ENCODE data around the gene MAL.
"Not testable (repeated sequence)": the region's sequence is repeated elsewhere in the genome, so short reads cannot be mapped to it uniquely, and the experiment has no call there.

MAL gene

DNA sequence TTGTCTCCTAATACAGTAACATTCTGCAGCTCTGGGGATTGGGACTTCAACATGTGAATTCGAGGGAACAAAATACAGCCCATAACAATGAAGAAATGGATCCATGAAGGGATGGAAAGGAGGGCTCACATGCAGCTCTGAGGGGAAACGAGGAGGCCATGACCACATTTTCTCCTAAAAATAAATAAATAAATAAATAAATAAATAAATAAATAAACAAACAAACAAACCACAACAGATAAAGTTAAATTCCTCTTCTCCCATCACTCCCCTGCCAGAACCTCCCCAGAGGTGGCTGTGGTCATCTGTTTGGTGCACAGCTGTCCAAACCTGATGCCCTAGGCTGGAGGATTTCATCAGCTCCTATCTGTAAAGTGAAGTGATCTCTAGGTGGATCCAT lies 42.7 kb downstream of the MAL start:
- no peak for DNase-seq

DNA sequence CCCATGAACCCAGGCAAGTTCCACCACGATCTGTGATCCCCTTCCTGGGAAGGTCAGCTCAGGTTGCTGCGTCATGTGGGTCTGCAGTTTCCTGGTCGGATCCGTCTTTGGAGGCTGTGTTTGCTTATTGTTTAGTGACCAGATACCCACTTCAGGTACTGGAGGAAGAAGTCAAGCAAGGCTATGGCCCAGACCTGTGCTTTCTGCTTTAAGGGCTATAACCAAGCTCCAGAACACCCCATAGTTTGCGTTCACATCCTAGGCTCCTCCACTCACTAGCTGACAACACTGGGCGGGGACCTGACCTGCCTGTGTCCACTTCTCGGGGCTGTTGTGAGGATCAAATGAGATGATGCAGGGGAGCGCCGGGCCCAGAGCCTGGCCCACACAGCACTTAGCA lies 44.0 kb downstream of the MAL start:
- DNase-seq: no peak

DNA sequence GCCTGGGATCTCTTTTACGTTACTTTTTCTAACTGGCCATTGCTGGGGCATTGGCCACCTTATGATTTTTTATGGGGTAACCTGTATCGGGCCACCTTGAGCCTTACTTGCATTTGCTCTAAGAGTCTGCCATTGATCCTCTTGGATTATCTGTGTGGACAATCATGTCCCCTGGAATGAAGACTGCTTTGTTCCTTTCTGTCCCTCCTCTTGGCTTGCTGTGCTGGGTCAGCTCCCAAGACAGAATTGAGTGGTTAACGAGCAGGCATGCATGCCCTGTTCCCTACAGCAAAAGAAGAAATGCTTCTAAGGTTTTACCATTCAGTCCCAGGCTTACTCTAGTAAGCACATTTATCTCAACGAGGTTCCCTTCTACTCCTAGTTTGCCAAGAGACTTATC lies 46.3 kb downstream of the MAL start:
- no peak for DNase-seq

DNA sequence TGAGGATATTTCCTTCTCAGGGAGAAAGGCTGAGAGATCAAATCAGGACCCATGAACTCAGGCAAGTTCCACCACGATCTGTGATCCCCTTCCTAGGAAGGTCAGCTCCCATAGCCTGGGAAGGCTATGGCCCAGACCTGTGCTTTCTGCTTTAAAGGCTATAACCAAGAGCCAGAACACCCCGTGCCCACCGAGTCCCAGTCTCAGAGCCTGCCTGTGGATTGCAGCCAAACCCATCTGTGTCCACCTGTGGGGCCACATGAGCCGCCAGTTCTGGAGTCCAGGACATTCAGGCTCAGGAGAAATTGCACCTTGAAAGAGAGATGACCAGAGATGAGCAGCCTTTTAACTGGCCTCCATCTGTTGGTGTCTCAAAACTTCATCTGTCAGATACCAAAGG lies 46.9 kb downstream of the MAL start:
- no peak for DNase-seq

DNA sequence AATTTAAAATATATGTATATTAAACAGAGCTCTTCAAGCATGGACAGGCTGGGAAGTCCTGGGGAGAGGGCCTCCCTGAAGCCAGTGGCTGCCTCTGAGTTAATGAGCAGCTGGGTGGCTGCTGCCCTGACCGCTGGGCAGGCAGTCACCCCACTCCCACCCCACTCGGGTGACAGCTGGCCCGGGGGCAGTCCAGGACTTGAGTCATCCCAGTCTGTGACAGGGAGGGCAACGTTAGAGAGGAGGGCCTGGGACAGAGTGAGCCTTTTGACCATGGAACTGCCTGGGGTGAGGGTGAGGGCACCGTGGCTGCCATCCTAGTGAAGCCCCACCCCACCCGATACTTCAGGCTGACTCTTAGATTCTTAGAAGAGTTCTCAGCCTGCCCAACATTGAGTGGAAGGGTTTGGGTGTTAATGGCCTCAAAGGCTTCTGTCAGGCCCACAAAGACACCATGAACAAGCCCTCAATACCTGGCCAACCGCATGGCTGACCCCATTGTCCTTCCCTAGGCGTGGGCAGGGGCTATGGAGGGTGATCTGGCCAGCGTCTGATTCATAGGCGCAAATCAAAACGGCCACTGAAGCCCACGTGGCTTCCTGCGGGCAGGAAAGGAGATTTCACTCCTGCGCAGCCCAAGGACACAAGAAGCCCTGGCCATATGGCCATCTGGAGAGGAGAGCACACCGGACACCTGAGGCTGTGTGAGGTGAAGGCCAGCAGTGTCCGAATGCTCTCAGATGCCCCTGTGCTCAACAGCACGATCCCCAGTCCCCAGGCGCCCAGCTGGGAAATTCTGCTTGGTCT lies 48.6 kb downstream of the MAL start:
- DNase-seq: no peak

DNA sequence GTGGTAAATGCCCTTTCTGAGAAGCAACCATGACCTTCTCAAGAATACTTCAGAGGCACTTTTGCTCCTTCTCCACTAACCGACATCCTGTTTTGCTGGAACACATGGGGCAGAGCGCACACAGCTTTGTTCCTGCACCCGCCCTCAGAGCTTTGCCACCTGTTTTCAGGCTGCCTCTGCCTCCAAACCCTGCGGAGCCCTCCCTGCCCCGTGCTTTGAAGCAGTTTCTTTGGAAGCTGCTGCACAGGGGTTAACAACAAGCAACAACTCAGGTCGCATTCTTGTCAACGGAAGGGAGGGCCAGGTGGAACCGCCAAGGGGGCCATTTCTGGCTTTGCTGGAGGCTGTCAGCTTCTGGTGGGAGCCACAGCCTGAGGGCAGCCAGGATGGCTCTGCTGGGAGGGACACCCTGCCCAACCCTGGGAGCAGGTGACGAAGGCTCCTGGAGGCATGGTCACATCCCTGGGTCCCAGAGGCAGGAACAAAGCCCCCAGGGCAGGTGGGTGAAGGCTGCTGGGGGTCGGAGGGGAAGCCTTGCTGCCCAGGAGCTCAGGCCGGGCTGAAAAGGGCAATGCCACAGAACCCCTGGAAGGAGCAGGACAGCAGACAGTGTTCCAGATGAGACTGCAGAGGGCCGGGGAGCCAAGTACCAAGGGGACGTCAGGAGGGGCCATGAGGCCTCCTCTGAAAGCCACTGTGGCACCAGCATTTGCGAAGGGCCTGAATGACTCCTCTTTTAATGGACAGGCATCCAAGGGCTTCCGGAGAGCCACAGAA lies 49.3 kb downstream of the MAL start:
- no peak for DNase-seq

DNA sequence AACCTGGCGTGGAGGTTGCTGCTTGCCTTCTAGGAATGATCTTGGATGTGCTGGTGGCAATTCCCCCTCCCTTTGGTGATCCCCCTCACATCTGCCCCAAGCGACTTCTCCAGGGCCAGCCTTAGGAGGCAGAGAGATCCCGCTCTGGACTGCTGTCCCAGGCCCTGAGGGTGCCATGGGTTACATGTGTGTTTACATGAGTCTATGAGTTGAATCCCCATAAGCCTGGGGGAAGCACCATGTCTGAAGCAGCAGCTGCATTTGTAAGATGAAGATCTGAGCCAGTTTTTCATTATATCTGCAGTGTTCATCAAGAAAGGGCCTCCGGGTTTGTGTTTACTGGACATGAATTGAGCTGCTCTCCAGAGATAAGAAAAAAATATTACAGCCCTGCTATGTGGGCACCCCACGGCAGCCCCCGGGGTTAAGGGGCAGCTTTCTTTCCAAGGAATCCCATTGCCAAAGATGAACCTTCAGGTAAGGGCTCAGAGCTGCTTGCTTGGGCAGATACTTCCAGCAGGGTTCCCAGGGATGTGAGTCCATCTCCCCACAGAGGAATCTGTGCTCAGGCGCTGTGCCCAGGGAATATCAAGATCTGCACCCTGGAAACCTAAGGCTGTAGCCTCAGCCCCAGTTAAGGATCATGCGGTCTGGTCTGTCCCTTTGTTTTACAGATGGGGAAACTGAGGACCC lies 50.1 kb downstream of the MAL start:
- no peak for DNase-seq

DNA sequence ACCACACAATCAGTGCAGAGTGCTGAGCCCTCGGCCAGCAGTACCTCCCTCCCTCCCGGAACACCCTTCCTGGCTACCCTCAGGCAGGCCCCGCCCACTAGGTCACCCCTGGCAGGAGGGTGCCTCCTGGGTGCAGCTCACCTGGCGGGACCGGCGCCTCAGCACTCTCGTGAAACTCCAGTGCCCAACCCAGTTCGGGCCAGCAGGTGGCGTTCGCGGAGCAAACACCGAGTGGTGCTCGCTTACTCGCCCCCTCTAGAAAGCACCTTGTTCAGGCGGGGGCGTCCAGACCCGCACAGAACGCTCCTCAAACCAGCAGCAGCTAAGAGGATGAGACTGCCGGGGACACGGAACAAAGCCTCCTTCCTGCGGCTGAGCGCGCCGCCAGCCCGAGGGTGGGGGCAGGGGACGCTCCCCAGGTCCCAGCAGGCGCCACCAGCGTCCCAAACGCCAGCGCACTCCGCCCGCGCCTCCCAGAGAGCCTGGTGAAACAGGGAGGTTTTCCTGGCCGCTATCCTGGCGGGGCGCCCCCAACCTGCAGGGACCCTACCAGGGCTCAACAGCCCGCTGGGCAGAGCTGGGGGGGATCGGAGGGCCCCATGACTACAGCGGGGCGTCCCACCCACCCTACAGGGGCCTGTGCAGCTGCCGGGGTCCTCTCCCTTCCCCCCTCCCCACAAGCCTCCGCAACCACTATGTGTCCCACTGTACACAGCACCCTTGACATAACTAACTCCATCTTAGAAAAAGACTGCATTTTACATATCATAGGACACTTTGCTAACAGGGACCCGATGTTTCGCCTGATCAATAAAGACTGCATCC lies 51.4 kb downstream of the MAL start:
- DNase-seq: no peak

DNA sequence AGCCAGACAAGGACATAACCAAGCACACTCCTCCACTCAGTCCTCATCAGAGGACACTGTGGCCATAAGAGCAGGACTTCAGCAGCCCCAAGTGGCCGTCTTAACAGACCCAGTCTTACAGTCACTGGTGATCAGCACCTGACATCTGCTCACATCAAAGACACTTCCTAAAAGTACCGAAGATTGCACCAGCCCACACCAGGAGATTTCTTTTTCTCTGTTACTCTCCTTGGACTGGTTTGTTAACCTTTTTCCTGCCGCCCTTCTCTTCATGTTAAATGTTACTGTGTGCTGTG lies 52.0 kb downstream of the MAL start:
- no peak for DNase-seq

DNA sequence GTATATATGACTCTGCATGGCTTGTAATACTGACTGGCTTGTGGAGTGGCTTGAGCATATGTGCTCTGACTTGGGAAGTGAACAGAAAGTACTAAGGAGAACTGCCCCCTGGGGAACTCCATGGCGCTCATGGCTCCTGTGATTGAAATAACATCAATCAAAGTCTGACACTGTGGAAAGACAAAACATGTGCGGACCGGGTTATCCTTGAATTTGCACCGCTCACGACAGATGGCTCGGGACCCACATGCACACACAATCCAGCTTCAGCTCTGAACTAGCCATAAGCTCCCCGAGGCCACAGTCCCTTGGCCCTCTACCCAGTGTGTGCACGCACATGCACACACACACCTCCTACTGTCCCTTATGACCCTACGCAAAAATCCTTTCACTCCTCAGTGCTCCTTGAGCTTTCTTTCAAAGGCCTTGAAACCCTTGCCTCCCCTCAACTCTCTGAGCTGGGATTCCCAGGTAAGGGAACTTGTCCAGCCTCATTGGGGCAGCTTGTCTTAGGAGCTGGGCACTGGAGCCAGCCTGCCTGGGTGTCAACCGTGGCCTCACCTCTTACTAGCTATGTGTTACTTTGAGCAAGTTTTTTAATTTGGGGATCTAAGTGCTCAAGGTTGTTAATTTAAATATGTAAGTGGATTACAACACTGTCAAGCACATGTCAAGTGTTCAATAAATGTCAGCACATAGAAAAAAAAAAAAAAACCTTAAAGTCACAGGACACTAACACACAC lies 52.5 kb downstream of the MAL start:
- no peak for DNase-seq

DNA sequence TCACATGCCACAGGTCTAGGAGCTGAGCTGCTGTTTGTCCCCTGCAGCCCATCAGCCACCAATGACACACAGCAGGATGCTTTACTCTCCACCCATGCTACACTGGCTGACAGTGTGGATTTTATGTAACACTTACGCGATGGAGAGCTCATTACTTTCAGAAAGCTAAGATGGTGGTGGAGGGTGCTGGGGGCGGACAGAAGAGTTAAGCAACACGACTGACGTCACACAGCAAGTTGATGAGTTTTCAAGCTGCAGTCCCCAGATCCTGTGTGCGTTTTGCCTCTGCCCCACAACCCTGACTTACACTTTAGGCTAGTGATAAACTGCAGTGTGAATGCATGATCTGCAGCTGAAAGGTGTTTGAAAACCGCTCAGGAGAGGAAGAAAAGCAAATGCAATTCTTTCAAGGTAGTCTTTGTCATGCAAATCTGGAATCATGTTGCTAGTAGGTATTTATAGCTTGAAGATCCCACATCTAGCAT lies 53.7 kb downstream of the MAL start:
- no peak for DNase-seq

DNA sequence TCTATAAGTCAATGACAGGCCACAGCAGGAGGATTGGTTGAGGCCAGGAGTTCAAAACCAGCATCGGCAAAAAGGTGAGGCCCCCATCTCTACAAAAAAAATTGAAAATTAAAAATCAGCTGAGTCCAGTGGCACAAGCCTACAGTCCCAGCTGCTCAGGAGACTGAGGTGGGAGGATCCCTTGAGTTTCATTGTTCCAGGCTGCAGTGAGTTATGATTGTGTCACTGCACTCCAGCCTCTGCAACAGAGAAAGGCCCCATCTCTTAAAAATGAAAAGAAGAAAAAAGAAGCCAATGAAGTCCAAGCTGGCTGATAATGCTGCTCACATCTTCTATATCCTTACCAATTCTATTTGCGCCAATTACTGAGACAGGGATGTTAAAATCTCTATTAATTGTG lies 57.0 kb downstream of the MAL start:
- DNase-seq: no peak

DNA sequence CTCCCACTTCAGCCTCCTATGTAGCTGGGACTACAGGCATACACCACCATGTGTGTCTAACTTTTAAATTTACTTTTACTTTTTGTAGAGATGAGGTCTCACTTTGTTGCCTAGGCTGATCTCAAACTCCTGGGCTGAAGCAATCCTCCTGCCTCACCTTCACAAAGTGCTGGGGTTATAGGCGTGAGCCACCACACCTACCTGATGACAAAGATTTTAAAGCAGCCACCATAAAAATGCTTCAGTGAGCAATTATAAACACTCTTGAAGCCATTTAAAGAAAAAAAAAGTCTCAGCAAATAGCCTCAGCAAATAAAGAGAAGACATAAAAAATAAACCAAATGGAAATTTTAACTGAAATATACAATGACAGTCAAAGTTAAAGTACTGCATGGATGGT lies 60.5 kb downstream of the MAL start:
- no peak for DNase-seq

DNA sequence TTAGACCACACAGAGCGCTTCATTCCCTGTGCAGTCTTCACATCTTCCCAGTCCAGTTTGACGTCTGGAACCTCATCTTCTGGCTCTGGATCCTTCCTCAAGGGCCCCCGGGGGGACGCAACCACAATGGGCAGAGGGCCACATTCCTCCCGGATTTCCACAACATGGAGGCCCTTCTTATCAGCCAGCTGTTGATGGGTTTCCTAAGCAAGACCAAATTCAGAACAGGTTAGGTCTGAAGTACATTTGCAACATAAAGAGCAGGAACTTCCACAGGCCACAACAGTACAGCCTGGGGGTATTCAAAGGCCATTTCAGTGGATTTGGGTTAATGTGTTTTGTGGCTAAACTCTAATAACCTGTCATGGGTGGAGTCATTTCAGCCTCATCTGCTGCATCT lies 61.9 kb downstream of the MAL start:
- no peak for DNase-seq

DNA sequence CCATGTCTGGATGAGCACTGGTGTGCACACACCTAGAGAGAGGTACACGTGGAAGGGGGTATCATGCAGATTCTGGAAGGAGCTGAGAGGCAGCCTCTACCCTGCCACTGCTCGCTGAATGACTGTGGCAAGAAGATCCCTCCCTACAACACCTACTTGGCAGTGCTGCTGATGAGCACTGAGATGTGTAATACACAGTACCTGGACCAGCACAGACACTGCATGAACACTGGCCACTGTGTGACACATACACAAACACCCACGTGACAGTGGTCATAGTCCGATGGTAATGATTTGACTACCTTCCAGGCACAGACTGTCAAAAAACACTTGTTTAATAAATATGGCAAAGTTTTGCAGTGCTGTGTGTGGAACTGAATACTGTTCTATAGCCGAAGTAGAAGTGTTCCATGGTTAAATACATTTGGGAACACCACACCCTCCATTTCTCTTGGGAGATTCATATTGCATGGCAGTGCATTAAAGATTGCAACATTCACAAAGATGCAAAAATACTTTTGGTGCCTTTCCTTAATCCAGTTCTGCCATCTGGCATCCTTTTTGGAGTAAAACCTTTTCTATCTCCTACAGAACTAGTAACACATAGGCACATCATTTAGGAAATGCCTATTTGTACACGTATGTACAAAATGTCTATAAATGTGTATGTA lies 66.5 kb downstream of the MAL start:
- DNase-seq: no peak

DNA sequence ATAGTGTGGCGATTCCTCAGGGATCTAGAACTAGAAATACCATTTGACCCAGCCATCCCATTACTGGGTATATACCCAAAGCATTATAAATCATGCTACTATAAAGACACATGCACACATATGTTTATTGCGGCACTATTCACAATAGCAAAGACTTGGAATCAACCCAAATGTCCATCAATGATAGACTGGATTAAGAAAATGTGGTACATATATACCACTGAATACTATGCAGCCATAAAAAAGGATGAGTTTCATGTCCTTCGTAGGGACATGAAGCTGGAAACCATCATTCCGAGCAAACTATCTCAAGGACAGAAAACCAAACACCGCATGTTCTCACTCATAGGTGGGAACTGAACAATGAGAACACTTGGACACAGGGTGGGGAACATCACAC lies 72.8 kb downstream of the MAL start:
- DNase-seq: not testable (repeated sequence)

DNA sequence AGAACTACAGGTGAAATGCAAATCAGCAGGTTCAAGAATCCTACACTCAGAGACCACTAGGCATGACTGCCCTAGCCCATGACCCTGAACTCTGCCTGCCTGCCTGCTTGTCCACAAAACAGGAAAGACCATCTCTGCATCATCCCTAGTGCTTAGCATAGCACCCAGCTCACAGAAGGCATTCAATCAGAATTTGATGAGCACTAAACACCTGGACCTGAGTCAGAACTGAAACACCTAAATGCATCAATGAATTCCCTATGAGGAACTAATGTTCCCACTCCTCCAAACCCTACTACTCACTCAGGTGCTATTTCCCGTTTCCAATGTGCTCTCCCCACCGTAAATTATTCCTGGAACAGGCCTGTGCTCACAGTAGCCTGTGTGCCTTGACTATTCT lies 74.4 kb downstream of the MAL start:
- no peak for DNase-seq

Data from GOT3 (cell line).